ENCODE data around the gene SMIM17. TPM values are rescaled to one million over a fixed set of nuclear protein-coding genes. Genes with fewer than 3 reads are reported as not detected.
A peak's percentile ranks its signal among the peaks of the same experiment; 100 is the strongest.

SMIM17 gene
- 0.18 TPM in 1 of 2 replicates, not detected in the other for total RNA-seq

DNA sequence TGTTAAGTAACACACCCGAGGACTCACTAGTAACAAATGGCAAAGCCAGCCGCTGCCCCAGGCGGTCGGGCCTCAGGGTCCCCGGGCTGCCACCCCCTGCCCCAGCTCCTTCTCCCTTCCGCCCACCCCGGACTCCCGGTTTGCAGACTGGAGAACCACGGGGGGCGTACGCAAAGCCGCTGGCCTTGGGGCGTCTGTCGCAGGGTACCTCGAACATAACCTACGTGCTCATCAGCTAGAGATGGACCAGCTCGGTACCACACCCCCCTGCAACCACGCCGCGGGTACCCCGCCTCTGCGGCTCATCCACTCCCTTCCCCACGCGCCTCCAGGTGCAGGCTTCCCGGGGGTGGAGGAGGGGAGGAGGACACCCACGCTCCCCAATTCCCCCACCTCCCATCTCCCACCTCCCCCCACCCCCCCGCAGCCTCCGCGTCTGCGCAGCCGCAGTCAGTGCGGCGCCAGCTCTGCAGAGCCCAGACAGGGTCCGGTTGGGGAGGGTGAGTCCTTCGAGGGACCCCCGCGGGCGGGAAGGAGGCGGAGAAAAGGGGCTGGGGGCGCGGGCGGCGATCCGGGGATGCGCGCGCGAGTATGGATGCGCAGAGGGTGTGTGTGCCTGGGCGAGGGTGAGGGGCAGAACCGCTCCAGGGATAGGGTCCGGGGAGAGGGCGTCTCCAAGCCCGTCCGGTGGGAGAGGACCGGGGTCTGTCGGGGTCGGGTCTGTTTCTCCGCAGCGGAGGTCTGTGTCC lies at the start of gene SMIM17:
TSS of gene SMIM17 (plus strand) at position 449 of the 749 bp plus-strand sequence. CDS start 2,509 bp downstream, outside the sequence.
- intact Hi-C loops (cut with micrococcal nuclease), result no loop called here
- H3K27me3 Mint-ChIP-seq (ENCODE audit: insufficient read depth), result no peaks in the 10 kb centered on the region
- DNase-seq (ENCODE audit: low spot score), result no peak
- no peaks in the 10 kb centered on the region for H3K4me1 Mint-ChIP-seq (ENCODE audit: low read depth)
- no peak within 1 kb of the TSS for H3K27ac Mint-ChIP-seq
- no peak within 1 kb of the TSS for H3K4me3 Mint-ChIP-seq
- peaks cover 6% of the 10 kb centered on the region for H3K36me3 Mint-ChIP-seq (ENCODE audit: low read depth)
- peaks cover 60% of the 10 kb centered on the region for H3K9me3 Mint-ChIP-seq

DNA sequence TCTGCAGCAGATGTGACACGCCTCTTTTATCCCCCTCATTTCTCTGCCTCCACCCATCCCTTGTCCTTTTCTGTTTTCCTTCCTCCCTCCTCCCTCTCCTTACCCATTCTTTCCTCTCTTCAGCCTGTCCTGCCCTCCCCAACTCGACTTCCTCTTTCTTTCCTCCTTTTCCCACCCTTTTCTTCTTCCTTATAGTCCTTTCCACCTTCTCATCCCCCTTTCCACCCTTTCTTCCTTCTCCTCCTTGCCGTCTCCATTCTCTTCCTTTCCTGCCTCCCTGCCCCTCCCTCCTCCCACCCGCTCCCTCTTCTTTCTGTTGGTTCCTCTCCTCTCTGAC lies 48.5 kb upstream of the SMIM17 start:
- Mint-ChIP-seq H3K36me3 (ENCODE audit: low read depth) (peaks cover 14% of the 10 kb centered on the region), H3K27ac (no peak overlapping the region), H3K4me3 (peak overlapping the region; percentile 92), H3K9me3 (peaks cover 59% of the 10 kb centered on the region), H3K4me1 (ENCODE audit: low read depth) (peaks cover 14% of the 10 kb centered on the region), H3K27me3 (ENCODE audit: insufficient read depth) (no peaks in the 10 kb centered on the region)
- intact Hi-C loops (cut with micrococcal nuclease), result loop anchor here (5.0 kb wide), 1 partner anchor 192 kb away; the partner anchor contains the start of gene ZNF583
- DNase-seq (ENCODE audit: low spot score), result no peak

DNA sequence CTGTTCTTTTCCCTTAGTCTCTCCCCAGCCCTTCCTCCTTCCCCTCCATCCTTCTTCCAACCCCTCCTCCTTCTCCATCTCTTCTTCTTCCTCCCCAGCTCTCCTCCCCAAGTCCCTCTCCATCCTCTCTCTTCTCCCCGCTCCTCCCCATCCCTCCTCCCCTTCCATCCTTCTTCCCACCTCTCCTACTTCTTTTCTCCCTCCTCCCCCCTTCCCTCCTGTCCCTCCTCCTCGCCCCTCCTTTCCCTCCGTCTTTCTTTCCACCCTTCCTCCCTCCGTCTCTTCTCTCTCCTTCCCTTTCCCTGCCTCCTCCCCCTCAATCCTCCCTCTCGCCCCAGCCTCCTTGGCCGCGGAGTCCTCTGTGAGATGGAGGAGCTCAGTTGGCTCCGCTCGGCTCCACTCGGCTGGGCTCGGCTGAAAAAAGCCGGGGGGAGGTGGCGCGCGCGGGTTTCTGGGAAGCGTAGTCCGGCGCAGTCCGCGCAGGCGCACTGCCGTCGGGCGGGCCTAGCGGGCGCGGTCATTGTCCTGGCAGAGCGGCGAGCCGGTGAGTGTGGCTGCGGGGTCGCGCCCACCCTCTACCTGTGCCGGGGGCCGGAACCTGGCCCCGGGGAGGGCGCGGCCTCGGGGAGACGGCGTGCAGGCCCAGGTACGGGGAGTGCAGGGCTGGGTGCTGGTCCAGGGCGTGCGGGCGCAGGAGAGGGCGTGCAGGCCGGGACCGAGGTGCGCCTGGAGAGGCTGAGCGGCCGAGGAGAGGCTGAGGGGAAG lies 48.0 kb upstream of the SMIM17 start, which contains the start of gene ZNF71:
TSS of gene ZNF71 (plus strand) at position 520 of the 765 bp plus-strand sequence. CDS start 6,257 bp downstream, outside the sequence.
- peaks cover 14% of the 10 kb centered on the region for H3K4me1 Mint-ChIP-seq (ENCODE audit: low read depth)
- H3K36me3 Mint-ChIP-seq (ENCODE audit: low read depth), result peaks cover 14% of the 10 kb centered on the region
- peaks cover 58% of the 10 kb centered on the region for H3K9me3 Mint-ChIP-seq
- intact Hi-C loops (cut with micrococcal nuclease), result loop anchor here (1.0 to 5.0 kb wide), 4 partner anchors 28 to 203 kb away; partner anchors contain the start of genes ZFP28, ZNF470, ZNF582 and ZNF583
- peak; percentile 82 for DNase-seq (ENCODE audit: low spot score)
- H3K4me3 Mint-ChIP-seq, result peak within 1 kb of the TSS; percentile 92
- H3K27me3 Mint-ChIP-seq (ENCODE audit: insufficient read depth), result no peaks in the 10 kb centered on the region
- H3K27ac Mint-ChIP-seq, result peak within 1 kb of the TSS; percentile 59

- Mint-ChIP-seq H3K36me3 (ENCODE audit: low read depth) (peaks cover 15% of the 10 kb centered on the region), H3K27me3 (ENCODE audit: insufficient read depth) (no peaks in the 10 kb centered on the region), H3K9me3 (peaks cover 55% of the 10 kb centered on the region), H3K4me3 (peak overlapping the region; percentile 92), H3K4me1 (ENCODE audit: low read depth) (peaks cover 14% of the 10 kb centered on the region), H3K27ac (peak overlapping the region; percentile 57)
- no peak for DNase-seq (ENCODE audit: low spot score)
- intact Hi-C loops (cut with micrococcal nuclease), result loop anchor here (1.0 to 5.0 kb wide), 3 partner anchors 28 to 203 kb away; partner anchors contain the start of genes ZFP28, ZNF470 and ZNF582
These were observed 47.4 kb upstream of the SMIM17 start for GRCh38 chr19:56595548-56595899.

GRCh38 chr19:56596676-56597075 lies 46.3 kb upstream of the SMIM17 start:
- no peaks in the 10 kb centered on the region for H3K27me3 Mint-ChIP-seq (ENCODE audit: insufficient read depth)
- H3K36me3 Mint-ChIP-seq (ENCODE audit: low read depth), result peaks cover 27% of the 10 kb centered on the region
- no peak overlapping the region for H3K27ac Mint-ChIP-seq
- peaks cover 59% of the 10 kb centered on the region for H3K9me3 Mint-ChIP-seq
- intact Hi-C loops (cut with micrococcal nuclease), result loop anchor here (5.0 kb wide), 1 partner anchor 204 kb away; the partner anchor contains the start of gene ZNF582
- peak overlapping the region; percentile 92 for H3K4me3 Mint-ChIP-seq
- peaks cover 14% of the 10 kb centered on the region for H3K4me1 Mint-ChIP-seq (ENCODE audit: low read depth)
- no peak for DNase-seq (ENCODE audit: low spot score)

DNA sequence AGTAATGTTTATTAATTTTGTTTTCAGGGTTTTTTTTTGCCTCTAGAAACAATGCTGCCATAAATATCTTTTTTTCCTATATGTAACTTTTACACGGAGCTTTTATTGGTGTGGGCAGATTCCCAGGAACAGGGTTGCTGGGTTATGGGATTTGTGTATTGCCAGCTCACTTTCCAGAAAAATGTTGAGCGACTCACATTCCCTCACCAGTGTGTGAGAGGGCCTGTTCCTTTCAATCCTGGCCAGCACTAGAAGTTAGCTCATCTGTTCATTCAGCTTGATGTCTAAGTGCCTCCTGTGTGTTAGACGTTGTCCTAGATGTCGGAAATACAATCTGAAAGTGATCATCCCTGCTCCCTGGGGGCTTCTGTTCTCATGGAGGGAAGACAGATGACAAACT lies 45.3 kb upstream of the SMIM17 start:
- peaks cover 14% of the 10 kb centered on the region for H3K4me1 Mint-ChIP-seq (ENCODE audit: low read depth)
- no peak for DNase-seq (ENCODE audit: low spot score)
- intact Hi-C loops (cut with micrococcal nuclease), result loop anchor here (5.0 kb wide), 1 partner anchor 205 kb away; the partner anchor contains the start of gene ZNF582
- no peak overlapping the region for H3K4me3 Mint-ChIP-seq
- no peaks in the 10 kb centered on the region for H3K27me3 Mint-ChIP-seq (ENCODE audit: insufficient read depth)
- H3K27ac Mint-ChIP-seq, result no peak overlapping the region
- peaks cover 35% of the 10 kb centered on the region for H3K36me3 Mint-ChIP-seq (ENCODE audit: low read depth)
- peaks cover 60% of the 10 kb centered on the region for H3K9me3 Mint-ChIP-seq

- intact Hi-C loops (cut with micrococcal nuclease), result no loop called here
- H3K4me1 Mint-ChIP-seq (ENCODE audit: low read depth), result peaks cover 4% of the 10 kb centered on the region
- H3K4me3 Mint-ChIP-seq, result no peak overlapping the region
- peaks cover 47% of the 10 kb centered on the region for H3K36me3 Mint-ChIP-seq (ENCODE audit: low read depth)
- H3K9me3 Mint-ChIP-seq, result peaks cover 72% of the 10 kb centered on the region
- H3K27me3 Mint-ChIP-seq (ENCODE audit: insufficient read depth), result no peaks in the 10 kb centered on the region
- H3K27ac Mint-ChIP-seq, result no peak overlapping the region
- no peak for DNase-seq (ENCODE audit: low spot score)
These were observed 41.6 kb upstream of the SMIM17 start for GRCh38 chr19:56601375-56601774.

DNA sequence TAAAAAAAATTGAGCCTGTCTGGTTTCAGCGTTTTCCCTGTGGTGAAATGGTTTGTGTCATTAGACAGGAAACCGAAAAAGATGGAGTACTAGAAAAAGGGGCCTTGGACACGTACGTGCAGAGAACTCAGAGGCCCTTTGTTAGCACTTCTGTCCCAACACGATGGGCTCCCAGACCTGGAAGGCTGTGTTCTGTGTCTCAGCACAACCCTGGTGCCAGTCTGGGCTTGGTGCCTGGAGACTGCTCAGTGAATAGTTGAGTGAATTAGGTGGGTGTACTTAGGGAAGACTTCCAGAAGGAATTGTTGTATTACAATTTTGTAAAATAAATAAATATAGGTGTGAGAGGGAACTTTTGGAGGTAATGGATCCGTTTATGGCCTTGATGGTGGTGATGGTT lies 39.1 kb upstream of the SMIM17 start:
- Mint-ChIP-seq H3K36me3 (ENCODE audit: low read depth) (peaks cover 37% of the 10 kb centered on the region), H3K4me3 (no peak overlapping the region), H3K27me3 (ENCODE audit: insufficient read depth) (no peaks in the 10 kb centered on the region), H3K27ac (no peak overlapping the region), H3K9me3 (peaks cover 78% of the 10 kb centered on the region), H3K4me1 (ENCODE audit: low read depth) (no peaks in the 10 kb centered on the region)
- intact Hi-C loops (cut with micrococcal nuclease), result no loop called here
- no peak for DNase-seq (ENCODE audit: low spot score)

DNA sequence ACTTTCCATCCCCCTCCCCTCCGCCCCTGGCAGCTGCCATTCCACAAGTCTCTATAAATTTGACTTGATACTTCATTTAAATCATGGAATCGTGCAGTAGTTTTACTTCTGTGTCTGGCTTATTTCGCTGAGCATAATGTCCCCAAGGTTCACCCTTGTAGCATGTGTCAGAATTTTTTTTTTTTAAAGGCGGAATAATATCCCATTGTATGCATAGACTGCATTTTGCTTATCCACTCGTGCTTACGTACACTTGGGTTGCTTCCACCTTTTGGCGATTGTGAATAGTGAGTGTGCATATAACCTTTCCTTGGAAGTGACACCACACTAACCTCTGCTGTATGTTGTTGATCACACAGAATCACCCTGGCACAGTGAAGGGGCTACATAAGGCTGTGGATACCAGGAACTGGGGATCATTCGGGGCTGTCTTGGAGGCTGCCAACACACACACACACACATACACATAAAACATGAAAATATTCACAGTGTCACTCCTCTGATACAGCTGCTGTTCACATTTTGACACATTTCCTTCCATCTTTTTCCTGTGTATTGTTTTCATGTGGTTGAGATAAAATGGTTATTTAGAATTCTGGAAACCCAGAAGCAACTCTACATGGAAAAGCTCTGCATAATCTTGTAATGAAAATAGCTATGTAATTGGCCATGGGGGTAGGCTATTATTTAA lies 34.5 kb upstream of the SMIM17 start:
- H3K4me1 Mint-ChIP-seq (ENCODE audit: low read depth), result no peaks in the 10 kb centered on the region
- no peak overlapping the region for H3K27ac Mint-ChIP-seq
- no peak for DNase-seq (ENCODE audit: low spot score)
- intact Hi-C loops (cut with micrococcal nuclease), result no loop called here
- peaks cover 85% of the 10 kb centered on the region for H3K9me3 Mint-ChIP-seq
- H3K36me3 Mint-ChIP-seq (ENCODE audit: low read depth), result peaks cover 17% of the 10 kb centered on the region
- H3K27me3 Mint-ChIP-seq (ENCODE audit: insufficient read depth), result no peaks in the 10 kb centered on the region
- no peak overlapping the region for H3K4me3 Mint-ChIP-seq

DNA sequence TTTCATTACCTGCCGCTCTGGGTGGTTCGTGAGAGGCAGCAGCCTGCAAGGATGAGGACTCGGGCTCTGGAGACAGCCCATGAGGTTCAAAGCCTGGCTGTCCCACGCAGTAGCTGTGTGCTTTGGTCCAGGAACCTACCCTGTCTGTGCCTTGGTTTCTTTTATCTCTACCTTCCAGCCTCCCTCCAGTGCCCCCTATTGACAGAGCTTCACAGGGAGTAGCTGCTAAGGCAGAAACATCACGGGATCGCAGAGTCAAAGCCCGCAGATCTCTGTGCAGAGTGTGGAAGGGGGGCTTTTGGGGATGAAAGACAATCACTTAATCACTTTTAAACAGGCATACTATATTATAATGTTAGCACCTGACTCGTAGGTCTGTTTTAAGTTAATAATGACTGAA lies 31.7 kb upstream of the SMIM17 start:
- Mint-ChIP-seq H3K4me1 (ENCODE audit: low read depth) (no peaks in the 10 kb centered on the region), H3K27me3 (ENCODE audit: insufficient read depth) (no peaks in the 10 kb centered on the region), H3K36me3 (ENCODE audit: low read depth) (peaks cover 25% of the 10 kb centered on the region), H3K4me3 (no peak overlapping the region), H3K9me3 (peaks cover 93% of the 10 kb centered on the region), H3K27ac (no peak overlapping the region)
- DNase-seq (ENCODE audit: low spot score), result no peak
- intact Hi-C loops (cut with micrococcal nuclease), result no loop called here

DNA sequence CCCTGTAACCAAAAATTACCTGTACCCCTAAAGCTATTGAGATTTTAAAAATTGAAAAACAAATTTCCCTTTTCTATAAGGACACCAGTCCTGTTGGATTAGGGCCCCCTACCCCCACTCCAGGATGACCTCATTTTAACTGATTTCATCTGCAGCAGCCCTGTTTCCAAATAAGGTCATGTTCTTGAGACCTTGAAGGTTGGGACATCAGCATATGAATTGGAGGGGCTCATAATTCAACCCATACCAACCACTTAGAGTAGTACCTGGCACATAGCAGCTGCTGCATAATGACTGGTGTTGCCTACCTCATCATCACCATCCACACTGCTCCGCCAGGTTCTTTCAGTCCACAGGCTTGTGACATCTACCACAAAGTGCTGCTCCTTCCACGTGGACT lies 30.2 kb upstream of the SMIM17 start:
- DNase-seq (ENCODE audit: low spot score), result no peak
- H3K36me3 Mint-ChIP-seq (ENCODE audit: low read depth), result peaks cover 31% of the 10 kb centered on the region
- no peak overlapping the region for H3K27ac Mint-ChIP-seq
- H3K4me1 Mint-ChIP-seq (ENCODE audit: low read depth), result no peaks in the 10 kb centered on the region
- H3K27me3 Mint-ChIP-seq (ENCODE audit: insufficient read depth), result no peaks in the 10 kb centered on the region
- H3K4me3 Mint-ChIP-seq, result no peak overlapping the region
- H3K9me3 Mint-ChIP-seq, result peaks cover 97% of the 10 kb centered on the region
- intact Hi-C loops (cut with micrococcal nuclease), result no loop called here

GRCh38 chr19:56613639-56614038 lies 29.3 kb upstream of the SMIM17 start:
- H3K27ac Mint-ChIP-seq, result no peak overlapping the region
- no peak overlapping the region for H3K4me3 Mint-ChIP-seq
- H3K9me3 Mint-ChIP-seq, result peaks cover 96% of the 10 kb centered on the region
- H3K36me3 Mint-ChIP-seq (ENCODE audit: low read depth), result peaks cover 37% of the 10 kb centered on the region
- intact Hi-C loops (cut with micrococcal nuclease), result no loop called here
- DNase-seq (ENCODE audit: low spot score), result no peak
- no peaks in the 10 kb centered on the region for H3K4me1 Mint-ChIP-seq (ENCODE audit: low read depth)
- H3K27me3 Mint-ChIP-seq (ENCODE audit: insufficient read depth), result no peaks in the 10 kb centered on the region

Measured in activated T-helper 1 cell treated with anti-CD3 and anti-CD28 coated beads, Interleukin-12 subunit alpha, Interleukin-12 subunit beta, Interleukin-2, Interleukin-4 antibody, amounts not matched to agents 30 ng/mL and 10 ng/mL and 1 ng/mL, durations not matched to agents 14 hours and 24 hours and 36 hours (primary cell).